Esophagus squamous epithelium (tissue), 5 donors: ENCODE measurements around the gene FOXO3. TPM values are rescaled to one million over a fixed set of nuclear protein-coding genes. Genes with fewer than 3 reads are reported as not detected.

Experiments
- DNase-seq: peaks from one replicate; lab custom pipeline; 2025; lab: John Stamatoyannopoulos, UW
- H3K27ac ChIP-seq, 4 donors: fragments of 200-600 bp; sonication (generic); one replicate each; pipeline ENCODE4 v1.5.1; 2016 to 2019; ENCODE audit warnings: mild to moderate bottlenecking in 1 of 4
- H3K27me3 ChIP-seq, 4 donors: fragments of 200-600 bp; sonication (generic); 1 replicate in 3 of 4; 2 replicates in 1 of 4; pipeline versions ENCODE4 v1.5.1 to v1.6.0; 2017 to 2021; ENCODE audit warnings: antibody characterized with exemption in 1 of 4
- H3K36me3 ChIP-seq, 3 donors: fragments of 200-600 bp; sonication (generic); one replicate each; pipeline ENCODE4 v1.5.1; 2016 to 2019
- H3K4me1 ChIP-seq, 3 donors: fragments of 200-600 bp; sonication (generic); one replicate each; pipeline ENCODE4 v1.5.1; 2017 to 2019
- H3K4me3 ChIP-seq, 4 donors: fragments of 200-600 bp; sonication (generic); 1 replicate in 3 of 4; 2 replicates in 1 of 4; pipeline ENCODE4 v1.5.1; 2016 to 2019; ENCODE audit warnings: mild to moderate bottlenecking in 2 of 4, moderate library complexity in 1 of 4
- H3K9me3 ChIP-seq, 3 donors: fragments of 200-600 bp; sonication (generic); one replicate each; pipeline ENCODE4 v1.5.1; 2016 to 2019
- POLR2A ChIP-seq, 4 donors: fragments of 450-650 bp; IDR thresholded peaks; one replicate each; pipeline ENCODE4 v1.6.1; 2017; ENCODE audit warnings: antibody characterized with exemption in 4 of 4, mild to moderate bottlenecking in 4 of 4, moderate library complexity in 3 of 4
- WGBS, 2 donors: methylation state at CpG; one replicate each; pipeline ENCODE4 v1.1.5; 2018; 5-methylcytosine and 5-hydroxymethylcytosine counted together
- intact Hi-C: fragments of 100-400 bp; cut with DNase I; formaldehyde crosslinking; loops from one replicate; pipeline ENCODE4 v1.15.0; 2022
- total RNA-seq, 4 donors: library from RNA; depleted of rRNA; stranded (reverse); fragments of >200 nt; gene quantifications; one replicate each; pipeline ENCODE4 v1.1.0, GENCODE V29; 2016
- TF ChIP-seq, protein P1 (sequence below), 6 experiments: fragments of 450-650 bp in 4 of 6; fragments of 200-600 bp in 2 of 6; sonication (generic) in 2 of 6; IDR thresholded peaks; one replicate each; pipeline ENCODE4 v1.5.1; 2016 to 2019; ENCODE audit warnings: antibody characterized with exemption in 6 of 6, mild to moderate bottlenecking in 4 of 6, moderate library complexity in 4 of 6
- donor health status: DM: yes; HTN: yes; CAD: no.

Gene FOXO3
- total RNA-seq, 4 donors from 2014 or later = 30.3 to 80.7 (median 34.3) TPM

DNA sequence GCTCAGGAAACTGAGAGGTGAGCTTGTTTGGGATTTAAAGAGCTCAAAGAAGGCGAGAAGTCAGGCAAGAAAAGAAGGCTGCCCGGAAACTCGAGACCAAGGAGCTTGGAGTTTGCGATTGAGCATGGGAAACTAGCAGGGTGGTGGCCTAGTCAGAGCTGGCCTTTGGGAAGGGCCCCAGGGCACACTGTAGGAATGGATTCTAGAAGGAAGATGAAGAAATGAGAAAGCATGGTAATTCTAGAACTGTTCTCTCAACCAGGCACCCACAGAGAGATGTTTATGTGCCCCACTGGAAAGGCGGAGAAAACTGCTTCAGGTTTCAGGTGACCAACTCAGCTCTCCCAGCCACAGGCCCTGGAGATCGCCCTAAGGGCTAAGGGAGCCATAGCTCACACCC, 126.2 kb downstream of the FOXO3 start:
- intact Hi-C loops = no loop called here
- no peaks in the 10 kb centered on the region for H3K9me3 ChIP-seq
- no peak overlapping the region for H3K4me3 ChIP-seq
- peaks cover 0 to 33% (median 4%) of the 10 kb centered on the region in 3 donors for H3K36me3 ChIP-seq
- H3K4me1 ChIP-seq = peaks cover 28 to 77% (median 30%) of the 10 kb centered on the region in 3 donors
- DNase-seq = no peak
- H3K27me3 ChIP-seq = no peaks in the 10 kb centered on the region
- no peak for TF ChIP-seq POLR2A (IDR thresholded peaks at IDR 0.05)
- TF ChIP-seq, protein P1, sequence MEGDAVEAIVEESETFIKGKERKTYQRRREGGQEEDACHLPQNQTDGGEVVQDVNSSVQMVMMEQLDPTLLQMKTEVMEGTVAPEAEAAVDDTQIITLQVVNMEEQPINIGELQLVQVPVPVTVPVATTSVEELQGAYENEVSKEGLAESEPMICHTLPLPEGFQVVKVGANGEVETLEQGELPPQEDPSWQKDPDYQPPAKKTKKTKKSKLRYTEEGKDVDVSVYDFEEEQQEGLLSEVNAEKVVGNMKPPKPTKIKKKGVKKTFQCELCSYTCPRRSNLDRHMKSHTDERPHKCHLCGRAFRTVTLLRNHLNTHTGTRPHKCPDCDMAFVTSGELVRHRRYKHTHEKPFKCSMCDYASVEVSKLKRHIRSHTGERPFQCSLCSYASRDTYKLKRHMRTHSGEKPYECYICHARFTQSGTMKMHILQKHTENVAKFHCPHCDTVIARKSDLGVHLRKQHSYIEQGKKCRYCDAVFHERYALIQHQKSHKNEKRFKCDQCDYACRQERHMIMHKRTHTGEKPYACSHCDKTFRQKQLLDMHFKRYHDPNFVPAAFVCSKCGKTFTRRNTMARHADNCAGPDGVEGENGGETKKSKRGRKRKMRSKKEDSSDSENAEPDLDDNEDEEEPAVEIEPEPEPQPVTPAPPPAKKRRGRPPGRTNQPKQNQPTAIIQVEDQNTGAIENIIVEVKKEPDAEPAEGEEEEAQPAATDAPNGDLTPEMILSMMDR (IDR thresholded peaks at IDR 0.05) = no peak
- 87 to 88% methylated on average over 6 of the region's 6 CpGs for WGBS, 2 donors
- peak overlapping the region in 2 of 4 donors; percentile 1 to 11 for H3K27ac ChIP-seq

DNA sequence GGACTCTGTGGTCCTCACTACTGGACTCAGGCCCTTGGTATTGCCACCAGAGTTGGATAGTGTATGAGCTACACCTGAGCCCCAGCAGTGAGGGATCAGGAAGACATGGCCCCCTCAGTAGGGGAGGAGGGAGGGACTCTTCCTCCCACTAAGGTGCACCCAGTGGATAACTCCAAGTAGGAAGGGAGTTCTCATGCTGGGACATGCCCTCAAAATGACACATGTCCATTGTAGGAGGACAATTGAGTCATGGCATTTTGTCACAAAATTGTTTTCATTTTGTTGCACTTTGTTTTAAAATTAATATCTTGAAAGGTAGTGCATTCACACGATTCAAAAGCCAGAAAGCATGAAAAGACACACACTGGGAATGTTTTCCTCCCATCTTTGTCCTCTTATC, 127.2 kb downstream of the FOXO3 start:
- no peak for DNase-seq
- intact Hi-C loops = no loop called here
- 70 to 75% methylated on average over 1 of the region's 1 CpG for WGBS, 2 donors

DNA sequence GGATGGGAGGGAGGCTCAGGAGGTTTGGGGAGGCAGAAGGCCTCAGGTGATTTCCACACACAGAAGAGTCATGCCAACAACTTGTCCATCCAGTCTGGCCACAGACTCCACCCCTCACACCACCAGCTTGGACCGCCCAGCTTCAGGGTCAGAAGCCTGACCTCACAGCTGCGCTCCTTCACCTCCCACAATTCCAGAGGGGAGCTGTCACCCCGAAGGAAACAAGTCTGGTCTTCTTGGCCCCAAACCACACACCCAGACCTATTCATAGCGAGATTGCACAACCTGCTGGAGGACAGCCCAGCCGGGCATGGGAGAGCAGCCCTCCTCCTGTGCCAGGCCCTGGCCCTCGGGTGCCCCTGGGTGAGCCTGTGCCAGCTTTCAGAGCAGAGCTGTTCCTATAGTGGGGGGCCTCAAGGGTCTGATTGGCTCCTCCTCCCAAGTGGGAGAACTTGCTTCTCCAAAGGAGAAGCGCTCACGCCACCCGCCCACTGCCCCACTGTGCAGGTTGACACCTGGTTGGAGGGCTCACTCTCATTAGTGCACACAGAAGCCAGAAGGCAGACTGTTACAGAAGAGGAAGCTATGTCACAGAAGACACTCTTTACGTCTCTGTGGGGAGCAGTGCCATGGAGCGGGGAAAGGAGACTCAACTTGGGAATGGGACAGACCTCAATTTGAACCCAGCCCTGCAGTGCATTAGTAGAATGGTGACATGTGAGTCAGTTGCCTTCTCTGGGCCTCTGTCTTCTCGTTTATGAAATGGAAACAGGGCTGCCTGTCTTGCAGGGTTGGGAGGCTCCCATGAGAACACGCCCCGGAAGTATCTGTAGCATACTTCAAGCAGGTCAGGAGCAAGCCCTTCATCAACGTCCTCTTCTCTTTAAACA, 128.8 kb downstream of the FOXO3 start:
- Histone ChIP-seq H3K9me3 (no peaks in the 10 kb centered on the region), H3K4me1 (peaks cover 28 to 70% (median 30%) of the 10 kb centered on the region in 3 donors), H3K4me3 (no peak overlapping the region), H3K27ac (peak overlapping the region; percentile 79 to 86 (median 82)), H3K27me3 (no peaks in the 10 kb centered on the region), H3K36me3 (peaks cover 0 to 18% (median 4%) of the 10 kb centered on the region in 3 donors)
- intact Hi-C loops = no loop called here
- WGBS, 2 donors = 28 to 33% methylated on average over 7 to 10 of the region's 15 CpGs
- DNase-seq = no peak
- no peak for TF ChIP-seq POLR2A (IDR thresholded peaks at IDR 0.05)
- TF ChIP-seq, protein P1 (IDR thresholded peaks at IDR 0.05) = no peak

More for the DNA sequence above, 127.2 kb downstream of the FOXO3 start:
- Histone ChIP-seq H3K27ac (peak overlapping the region in 3 of 4 donors; percentile 53 to 86 (median 84)), H3K9me3 (no peaks in the 10 kb centered on the region), H3K4me3 (no peak overlapping the region), H3K4me1 (peaks cover 28 to 73% (median 30%) of the 10 kb centered on the region in 3 donors), H3K27me3 (no peaks in the 10 kb centered on the region), H3K36me3 (peaks cover 0 to 26% (median 4%) of the 10 kb centered on the region in 3 donors)
- TF ChIP-seq, protein P1 (IDR thresholded peaks at IDR 0.05) = no peak
- no peak for TF ChIP-seq POLR2A (IDR thresholded peaks at IDR 0.05)

DNA sequence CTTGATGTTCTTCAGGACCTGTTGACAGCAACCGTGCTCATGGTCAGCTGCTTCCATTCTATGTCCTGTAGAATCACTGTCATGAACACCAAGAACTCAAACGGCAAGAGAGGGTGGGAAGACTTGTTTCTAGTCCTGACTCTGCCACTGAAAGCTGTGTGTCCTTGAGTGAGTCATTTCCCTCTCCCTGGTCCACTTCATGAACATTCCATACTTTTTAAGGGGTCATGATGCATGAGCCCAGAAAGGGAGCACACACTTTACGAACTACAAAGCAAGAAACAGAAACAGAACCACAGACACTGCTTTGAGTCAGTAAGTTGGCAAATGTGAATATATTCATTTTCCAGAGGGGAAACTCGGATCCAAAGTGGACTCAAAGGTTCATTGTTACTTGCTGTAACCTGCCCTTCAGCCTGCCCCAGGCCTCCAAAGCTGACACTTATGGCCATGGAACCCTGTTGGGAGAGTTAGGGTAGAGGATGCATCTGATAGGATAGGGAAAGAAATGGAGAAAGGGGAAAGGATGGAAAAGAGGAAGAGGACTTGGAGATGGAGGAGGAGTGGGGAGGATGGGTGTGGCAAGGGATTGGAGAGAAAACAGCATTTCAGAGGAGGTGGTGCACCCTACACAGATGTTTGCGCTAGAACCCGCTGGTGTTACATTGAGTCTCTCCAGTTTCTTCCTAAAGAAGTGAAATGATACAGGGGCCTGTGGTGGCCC, 129.8 kb downstream of the FOXO3 start:
- H3K27ac ChIP-seq = peak overlapping the region; percentile 44 to 86 (median 82)
- no peaks in the 10 kb centered on the region for H3K27me3 ChIP-seq
- peaks cover 27 to 63% (median 28%) of the 10 kb centered on the region in 3 donors for H3K4me1 ChIP-seq
- intact Hi-C loops = no loop called here
- 71 to 73% methylated on average over 6 of the region's 6 CpGs for WGBS, 2 donors
- H3K4me3 ChIP-seq = no peak overlapping the region
- H3K9me3 ChIP-seq = no peaks in the 10 kb centered on the region
- DNase-seq = no peak
- peaks cover 0 to 23% (median 4%) of the 10 kb centered on the region in 3 donors for H3K36me3 ChIP-seq
- TF ChIP-seq, protein P1 (IDR thresholded peaks at IDR 0.05) = no peak
- no peak for TF ChIP-seq POLR2A (IDR thresholded peaks at IDR 0.05)
